NCI-H2029 (cell line): ENCODE measurements around the gene OR8J3.
"Not testable (repeated sequence)": the region's sequence is repeated elsewhere in the genome, so short reads cannot be mapped to it uniquely, and the experiment has no call there.

ENCODE experiments used
- DNase-seq: peaks from one replicate; lab custom pipeline; 2025; lab: John Stamatoyannopoulos, UW

The OR8J3 gene

GRCh38 chr11:56140151-56140661 is at the start of gene OR8J3:
OR8J3 (minus strand) TSS chr11:56140201; CDS start chr11:56137718, 2,483 bp downstream.
- DNase-seq = no peak

GRCh38 chr11:56188602-56189001 is 48.6 kb upstream of the OR8J3 start:
- no peak for DNase-seq

- no peak for DNase-seq
Observed at GRCh38 chr11:56183459-56183858, 43.5 kb upstream of the OR8J3 start.

- no peak for DNase-seq
Observed at GRCh38 chr11:56176318-56176717, 36.3 kb upstream of the OR8J3 start, which contains the start of gene OR5J2. OR5J2 (plus strand) TSS chr11:56176618; CDS start chr11:56176618, 0 bp downstream.

- no peak for DNase-seq
Observed at GRCh38 chr11:56172256-56172830, 32.3 kb upstream of the OR8J3 start.

- no peak for DNase-seq
Observed at GRCh38 chr11:56163804-56164203, 23.8 kb upstream of the OR8J3 start.

GRCh38 chr11:56160217-56160616 is 20.2 kb upstream of the OR8J3 start, which contains the start of gene OR8K5:
OR8K5 (minus strand) TSS chr11:56160317; CDS start chr11:56160317, 0 bp downstream.
- no peak for DNase-seq

GRCh38 chr11:56152333-56152732 is 12.3 kb upstream of the OR8J3 start:
- DNase-seq = no peak

GRCh38 chr11:56151376-56151775 is 11.4 kb upstream of the OR8J3 start:
- DNase-seq = no peak

- not testable (repeated sequence) for DNase-seq
Observed at GRCh38 chr11:56143681-56144080, 3.7 kb upstream of the OR8J3 start.

- DNase-seq = no peak
Observed at GRCh38 chr11:56122073-56122472, 17.9 kb downstream of the OR8J3 start, which contains the start of gene OR8H3. OR8H3 (plus strand) TSS chr11:56122373; CDS start chr11:56122373, 0 bp downstream.

- DNase-seq = no peak
Observed at GRCh38 chr11:56103210-56103737, 36.7 kb downstream of the OR8J3 start, which contains the start of gene OR8H2. OR8H2 (plus strand) TSS chr11:56103687; CDS start chr11:56105043, 1,356 bp downstream.

GRCh38 chr11:56093008-56093407 is 47.0 kb downstream of the OR8J3 start, which contains the start of gene OR8I2:
OR8I2 (plus strand) TSS chr11:56093308; CDS start chr11:56093308, 0 bp downstream.
- no peak for DNase-seq

- DNase-seq = no peak
Observed at GRCh38 chr11:56089697-56090096, 50.3 kb downstream of the OR8J3 start.
